Measurements from ENCODE around the gene HS1BP3. TPM values are rescaled to one million over a fixed set of nuclear protein-coding genes. Genes with fewer than 3 reads are reported as not detected.

Gene HS1BP3
- total and polyA plus RNA-seq, 2 of the 13 experiments (the other 11 are each of a cell fraction or from before 2014, with no cell fraction given), result 15.2 to 22.0 TPM

DNA sequence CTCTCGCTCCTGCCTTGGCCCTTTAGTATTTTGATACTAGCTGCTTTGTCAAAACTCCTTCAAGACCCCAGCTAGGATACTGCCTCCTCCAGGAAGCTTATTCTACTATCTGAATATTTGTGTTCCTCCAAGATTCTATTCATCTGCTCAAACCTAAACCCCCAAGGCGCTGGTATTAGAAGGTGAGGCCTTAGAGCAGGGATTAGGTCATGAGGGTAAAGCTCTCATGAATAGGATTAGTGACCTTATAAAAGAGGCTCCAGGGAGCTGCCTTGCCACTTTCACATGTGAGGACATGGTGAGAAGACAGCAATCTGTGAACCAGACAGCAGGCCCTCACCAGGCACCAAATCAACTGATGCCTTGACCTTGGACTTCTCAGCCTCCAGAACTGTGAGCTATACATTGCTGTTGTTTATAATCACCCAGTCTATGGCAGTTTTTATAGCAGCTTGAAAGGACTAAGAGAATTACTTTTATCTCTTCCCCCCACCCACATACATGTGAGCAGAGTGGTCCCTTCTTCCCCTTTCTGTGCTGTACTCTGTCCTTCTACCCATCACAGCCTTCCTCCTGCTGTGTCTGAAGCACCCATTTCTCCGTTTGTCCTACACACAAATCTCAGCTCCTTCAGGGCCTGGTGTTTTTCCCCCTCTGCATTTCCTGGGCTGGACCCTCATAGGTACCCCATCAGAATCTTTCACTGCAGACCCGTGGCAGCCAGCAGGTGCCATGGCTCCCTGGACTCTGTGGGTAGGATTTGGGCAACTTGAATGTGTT lies 54.5 kb downstream of the HS1BP3 start (continued):
- TF ChIP-seq, protein P1, sequence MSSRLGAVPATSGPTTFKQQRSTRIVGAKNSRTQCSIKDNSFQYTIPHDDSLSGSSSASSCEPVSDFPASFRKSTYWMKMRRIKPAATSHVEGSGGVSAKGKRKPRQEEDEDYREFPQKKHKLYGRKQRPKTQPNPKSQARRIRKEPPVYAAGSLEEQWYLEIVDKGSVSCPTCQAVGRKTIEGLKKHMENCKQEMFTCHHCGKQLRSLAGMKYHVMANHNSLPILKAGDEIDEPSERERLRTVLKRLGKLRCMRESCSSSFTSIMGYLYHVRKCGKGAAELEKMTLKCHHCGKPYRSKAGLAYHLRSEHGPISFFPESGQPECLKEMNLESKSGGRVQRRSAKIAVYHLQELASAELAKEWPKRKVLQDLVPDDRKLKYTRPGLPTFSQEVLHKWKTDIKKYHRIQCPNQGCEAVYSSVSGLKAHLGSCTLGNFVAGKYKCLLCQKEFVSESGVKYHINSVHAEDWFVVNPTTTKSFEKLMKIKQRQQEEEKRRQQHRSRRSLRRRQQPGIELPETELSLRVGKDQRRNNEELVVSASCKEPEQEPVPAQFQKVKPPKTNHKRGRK (CRISPR knock-in tag; IDR thresholded peaks at IDR 0.05), result no peak; the same call in 1 of the 2 replicates
- TF ChIP-seq ZNF772 (CRISPR knock-in tag; IDR thresholded peaks at IDR 0.05), result peak; percentile 47; the same call in 1 of the 2 replicates
- 0 out of 2 replicates have a peak, but pooled peaks have one; percentile 2 for TF ChIP-seq POLR2AphosphoS5 (IDR thresholded peaks at IDR 0.05; ENCODE audit: low read depth, low read length)
- TF ChIP-seq ARID4A (CRISPR knock-in tag; IDR thresholded peaks at IDR 0.05; ENCODE audit: borderline replicate concordance), result 0 out of 2 replicates have a peak, but pooled peaks have one; percentile 33
- TF ChIP-seq RBFOX2 (IDR thresholded peaks at IDR 0.05; ENCODE audit: low read depth, low read length), result peak; percentile 19; the same call in 1 of the 2 replicates
- TF ChIP-seq U2AF2 (IDR thresholded peaks at IDR 0.05; ENCODE audit: low read depth, low read length), result peak; percentile 1; the same call in 1 of the 2 replicates
- TF ChIP-seq ZNF724P (CRISPR knock-in tag; IDR thresholded peaks at IDR 0.05; ENCODE audit: borderline replicate concordance), result no peak
- TF ChIP-seq DNMT1 (CRISPR knock-in tag; IDR thresholded peaks at IDR 0.05), result peak; percentile 74; the same call in 1 of the 2 replicates
- TF ChIP-seq, protein P2, sequence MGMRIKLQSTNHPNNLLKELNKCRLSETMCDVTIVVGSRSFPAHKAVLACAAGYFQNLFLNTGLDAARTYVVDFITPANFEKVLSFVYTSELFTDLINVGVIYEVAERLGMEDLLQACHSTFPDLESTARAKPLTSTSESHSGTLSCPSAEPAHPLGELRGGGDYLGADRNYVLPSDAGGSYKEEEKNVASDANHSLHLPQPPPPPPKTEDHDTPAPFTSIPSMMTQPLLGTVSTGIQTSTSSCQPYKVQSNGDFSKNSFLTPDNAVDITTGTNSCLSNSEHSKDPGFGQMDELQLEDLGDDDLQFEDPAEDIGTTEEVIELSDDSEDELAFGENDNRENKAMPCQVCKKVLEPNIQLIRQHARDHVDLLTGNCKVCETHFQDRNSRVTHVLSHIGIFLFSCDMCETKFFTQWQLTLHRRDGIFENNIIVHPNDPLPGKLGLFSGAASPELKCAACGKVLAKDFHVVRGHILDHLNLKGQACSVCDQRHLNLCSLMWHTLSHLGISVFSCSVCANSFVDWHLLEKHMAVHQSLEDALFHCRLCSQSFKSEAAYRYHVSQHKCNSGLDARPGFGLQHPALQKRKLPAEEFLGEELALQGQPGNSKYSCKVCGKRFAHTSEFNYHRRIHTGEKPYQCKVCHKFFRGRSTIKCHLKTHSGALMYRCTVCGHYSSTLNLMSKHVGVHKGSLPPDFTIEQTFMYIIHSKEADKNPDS (CRISPR knock-in tag; IDR thresholded peaks at IDR 0.05), result peak; percentile 62; the same call in 1 of the 2 replicates
- TF ChIP-seq, protein P3, sequence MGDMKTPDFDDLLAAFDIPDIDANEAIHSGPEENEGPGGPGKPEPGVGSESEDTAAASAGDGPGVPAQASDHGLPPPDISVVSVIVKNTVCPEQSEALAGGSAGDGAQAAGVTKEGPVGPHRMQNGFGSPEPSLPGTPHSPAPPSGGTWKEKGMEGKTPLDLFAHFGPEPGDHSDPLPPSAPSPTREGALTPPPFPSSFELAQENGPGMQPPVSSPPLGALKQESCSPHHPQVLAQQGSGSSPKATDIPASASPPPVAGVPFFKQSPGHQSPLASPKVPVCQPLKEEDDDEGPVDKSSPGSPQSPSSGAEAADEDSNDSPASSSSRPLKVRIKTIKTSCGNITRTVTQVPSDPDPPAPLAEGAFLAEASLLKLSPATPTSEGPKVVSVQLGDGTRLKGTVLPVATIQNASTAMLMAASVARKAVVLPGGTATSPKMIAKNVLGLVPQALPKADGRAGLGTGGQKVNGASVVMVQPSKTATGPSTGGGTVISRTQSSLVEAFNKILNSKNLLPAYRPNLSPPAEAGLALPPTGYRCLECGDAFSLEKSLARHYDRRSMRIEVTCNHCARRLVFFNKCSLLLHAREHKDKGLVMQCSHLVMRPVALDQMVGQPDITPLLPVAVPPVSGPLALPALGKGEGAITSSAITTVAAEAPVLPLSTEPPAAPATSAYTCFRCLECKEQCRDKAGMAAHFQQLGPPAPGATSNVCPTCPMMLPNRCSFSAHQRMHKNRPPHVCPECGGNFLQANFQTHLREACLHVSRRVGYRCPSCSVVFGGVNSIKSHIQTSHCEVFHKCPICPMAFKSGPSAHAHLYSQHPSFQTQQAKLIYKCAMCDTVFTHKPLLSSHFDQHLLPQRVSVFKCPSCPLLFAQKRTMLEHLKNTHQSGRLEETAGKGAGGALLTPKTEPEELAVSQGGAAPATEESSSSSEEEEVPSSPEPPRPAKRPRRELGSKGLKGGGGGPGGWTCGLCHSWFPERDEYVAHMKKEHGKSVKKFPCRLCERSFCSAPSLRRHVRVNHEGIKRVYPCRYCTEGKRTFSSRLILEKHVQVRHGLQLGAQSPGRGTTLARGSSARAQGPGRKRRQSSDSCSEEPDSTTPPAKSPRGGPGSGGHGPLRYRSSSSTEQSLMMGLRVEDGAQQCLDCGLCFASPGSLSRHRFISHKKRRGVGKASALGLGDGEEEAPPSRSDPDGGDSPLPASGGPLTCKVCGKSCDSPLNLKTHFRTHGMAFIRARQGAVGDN (CRISPR knock-in tag; IDR thresholded peaks at IDR 0.05), result 0 out of 2 replicates have a peak, but pooled peaks have one; percentile 85
- no peak for TF ChIP-seq ARID2 (CRISPR knock-in tag; IDR thresholded peaks at IDR 0.05; ENCODE audit: borderline replicate concordance)
- 0 out of 2 replicates have a peak, but pooled peaks have one; percentile 20 for TF ChIP-seq NFATC3 (CRISPR knock-in tag; IDR thresholded peaks at IDR 0.05)
- no peak; the same call in 1 of the 2 replicates for TF ChIP-seq ZMYM2 (CRISPR knock-in tag; IDR thresholded peaks at IDR 0.05)
- TF ChIP-seq ZNF44 (CRISPR knock-in tag; IDR thresholded peaks at IDR 0.05), result 0 out of 2 replicates have a peak, but pooled peaks have one; percentile 19
- no peak for TF ChIP-seq BRCA1 (CRISPR knock-in tag; IDR thresholded peaks at IDR 0.05)
- TF ChIP-seq TAF1 (CRISPR knock-in tag; IDR thresholded peaks at IDR 0.05), result no peak

All from HepG2 (cell line).